KBM-7 (cell line): Measurements from ENCODE around the gene SKAP2.

Experiments
- DNase-seq: peaks from one replicate; pipeline ENCODE4 v3.0.0-alpha.2; 2015
- in situ Hi-C: fragments of 300-500 bp; cut with MboI; formaldehyde crosslinking; loops from 2 replicates; pipeline ENCODE4 v1.14.3; 2020; ENCODE audit warnings: low sequenced_read_pairs, low pct_unique_long_range_greater_than_20kb, mixed read lengths

The SKAP2 gene, protein sequence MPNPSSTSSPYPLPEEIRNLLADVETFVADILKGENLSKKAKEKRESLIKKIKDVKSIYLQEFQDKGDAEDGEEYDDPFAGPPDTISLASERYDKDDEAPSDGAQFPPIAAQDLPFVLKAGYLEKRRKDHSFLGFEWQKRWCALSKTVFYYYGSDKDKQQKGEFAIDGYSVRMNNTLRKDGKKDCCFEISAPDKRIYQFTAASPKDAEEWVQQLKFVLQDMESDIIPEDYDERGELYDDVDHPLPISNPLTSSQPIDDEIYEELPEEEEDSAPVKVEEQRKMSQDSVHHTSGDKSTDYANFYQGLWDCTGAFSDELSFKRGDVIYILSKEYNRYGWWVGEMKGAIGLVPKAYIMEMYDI

GRCh38 chr7:26864309-26865093 lies at the start of gene SKAP2:
SKAP2 (minus strand) TSS chr7:26864590; CDS start chr7:26864429, 161 bp downstream.
- in situ Hi-C loops = no loop called here
- peak; percentile 99 for DNase-seq

DNA sequence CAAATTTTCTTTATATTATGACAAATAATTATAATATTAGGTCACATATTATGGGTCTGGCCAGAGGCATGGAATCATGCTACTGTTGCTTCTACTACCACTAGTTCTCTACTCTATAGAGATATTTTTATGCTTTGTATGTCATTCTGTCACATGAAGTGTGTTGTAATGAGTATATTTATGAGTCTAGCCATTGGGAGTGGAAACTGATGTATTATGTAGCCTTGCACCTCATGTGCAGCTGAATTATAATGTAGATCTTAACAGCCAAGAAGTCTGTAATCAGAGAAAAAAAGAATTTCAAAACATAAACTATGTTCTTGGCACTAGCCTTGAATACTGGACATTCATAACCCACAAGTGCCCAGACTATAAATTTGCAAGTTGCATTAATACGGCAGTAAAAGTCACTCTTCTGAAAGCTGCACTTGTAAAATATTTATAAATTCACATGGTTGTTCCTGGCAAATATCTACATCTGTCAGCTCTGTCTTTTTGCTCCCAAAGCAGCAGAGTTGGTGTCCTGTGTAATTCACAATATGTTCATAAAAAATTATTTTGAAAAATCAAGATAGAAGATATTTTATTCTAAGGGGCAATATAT lies 48.6 kb upstream of the SKAP2 start:
- DNase-seq = no peak
- in situ Hi-C loops = no loop called here

DNA sequence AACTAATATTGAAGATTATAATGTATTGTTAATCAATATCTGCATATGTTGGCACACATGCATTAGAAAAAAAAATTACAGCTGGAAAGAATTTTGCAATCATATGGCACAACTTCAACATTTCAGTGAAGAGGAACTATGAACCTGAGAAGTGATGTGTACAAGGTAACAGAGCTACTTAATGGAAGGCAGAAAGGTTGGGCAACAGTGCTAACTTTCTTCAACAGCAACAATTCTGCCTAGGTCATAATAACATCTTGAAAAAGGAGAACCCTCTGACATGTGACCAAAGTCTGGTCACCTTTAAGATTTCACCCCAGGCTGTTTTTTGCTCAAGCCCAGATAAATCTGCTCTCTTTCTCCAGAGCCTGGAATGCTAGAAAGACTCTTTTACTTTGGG lies 47.9 kb upstream of the SKAP2 start:
- DNase-seq = peak; percentile 50
- in situ Hi-C loops = no loop called here

GRCh38 chr7:26910221-26910620 lies 45.8 kb upstream of the SKAP2 start:
- in situ Hi-C loops = no loop called here
- DNase-seq = no peak

DNA sequence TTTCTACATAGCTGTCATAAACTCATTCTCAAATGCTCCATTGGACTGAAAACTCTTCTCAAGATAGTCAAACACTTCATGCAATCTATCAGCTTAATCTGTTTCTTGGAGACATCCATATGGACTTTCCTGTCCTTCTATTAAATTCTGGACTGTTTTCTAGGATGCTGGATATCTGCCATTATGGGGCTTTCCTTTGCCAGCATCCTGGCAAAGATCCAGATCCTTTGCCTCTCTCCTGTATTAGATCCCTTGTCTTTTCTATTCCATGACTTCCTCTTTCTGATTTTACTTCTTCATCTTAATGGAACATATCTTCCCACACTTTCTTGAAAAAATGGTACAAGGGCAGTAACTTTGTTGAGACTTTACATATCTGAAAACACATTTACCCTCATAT lies 35.9 kb upstream of the SKAP2 start:
- DNase-seq = peak; percentile 12
- in situ Hi-C loops = no loop called here

GRCh38 chr7:26899519-26899918 lies 35.1 kb upstream of the SKAP2 start:
- no peak for DNase-seq
- in situ Hi-C loops = no loop called here

DNA sequence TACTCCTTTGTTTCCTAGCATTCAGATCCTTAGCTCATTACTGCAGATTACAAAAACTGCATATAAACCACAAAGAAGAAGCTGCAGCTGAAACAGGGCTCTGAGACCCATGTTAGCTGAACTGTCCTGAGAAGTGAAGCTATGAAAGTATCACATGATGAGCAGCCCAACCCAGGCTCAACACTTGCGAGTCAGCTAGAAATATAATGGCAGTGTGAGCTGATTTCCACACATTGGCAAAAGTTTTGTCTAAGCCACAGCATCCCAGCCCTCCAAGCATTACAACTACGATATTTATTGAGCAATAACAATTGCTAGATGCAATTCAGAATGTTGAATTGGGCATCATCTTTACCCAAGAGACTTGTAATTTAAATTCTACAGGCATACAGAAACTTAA lies 34.5 kb upstream of the SKAP2 start:
- in situ Hi-C loops = no loop called here
- DNase-seq = no peak

DNA sequence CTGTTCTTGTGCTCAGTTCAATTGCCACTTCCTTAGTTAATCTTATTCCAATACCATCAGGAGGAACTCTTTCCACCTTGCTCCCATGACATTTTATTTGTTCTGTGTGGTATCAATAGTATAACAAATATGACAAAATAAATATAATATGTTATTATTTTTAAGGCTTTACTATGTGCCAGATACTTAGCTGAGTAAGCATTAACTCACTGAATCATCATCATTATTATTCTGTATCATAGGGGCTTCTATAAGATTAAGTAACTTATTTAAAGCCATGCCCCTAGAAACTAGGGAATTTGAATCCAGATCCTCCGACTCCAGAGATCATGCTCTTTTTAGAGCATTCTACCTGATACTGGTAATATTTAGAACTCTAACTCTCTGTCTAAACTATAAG lies 33.5 kb upstream of the SKAP2 start:
- in situ Hi-C loops = no loop called here
- DNase-seq = no peak

GRCh38 chr7:26891400-26892350 lies 27.3 kb upstream of the SKAP2 start:
- DNase-seq = no peak
- in situ Hi-C loops = no loop called here

DNA sequence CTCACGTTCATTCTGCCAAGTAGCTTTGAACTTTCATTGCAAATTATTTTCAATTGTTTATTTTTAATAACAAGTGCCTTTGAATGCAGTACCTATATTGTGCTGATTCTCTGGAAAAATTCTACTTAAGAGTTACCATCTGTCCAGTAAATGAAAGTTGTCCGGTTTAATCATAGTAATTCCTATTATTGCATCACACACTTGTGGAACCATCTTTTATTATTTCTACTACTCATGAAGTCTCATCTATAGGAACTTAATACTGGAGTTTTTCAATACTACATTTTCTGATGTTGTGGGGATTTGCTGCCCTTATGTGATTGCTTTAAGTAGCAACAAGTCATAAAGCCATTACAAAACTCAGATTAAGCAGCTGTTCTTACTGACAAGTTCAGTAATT lies 16.5 kb upstream of the SKAP2 start:
- in situ Hi-C loops = no loop called here
- DNase-seq = no peak

DNA sequence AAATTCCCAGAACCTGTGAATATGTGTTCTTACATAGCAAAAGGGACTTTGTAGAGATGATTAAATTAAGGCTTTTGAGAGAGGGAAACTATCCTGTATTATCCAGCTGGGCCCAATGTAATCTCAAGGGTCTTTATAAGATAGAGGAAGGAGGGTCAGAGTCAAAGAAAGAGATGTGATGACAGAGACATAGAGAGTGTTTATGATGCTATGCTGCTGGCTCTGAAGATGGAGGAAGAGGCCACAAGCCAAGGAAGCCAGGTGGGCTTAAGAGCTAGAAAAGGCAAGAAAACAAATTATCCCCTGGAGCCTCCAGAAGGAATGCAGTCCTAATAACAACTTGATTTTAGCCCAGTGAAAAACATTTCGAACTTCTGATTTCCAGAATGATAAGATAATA lies 15.3 kb upstream of the SKAP2 start:
- in situ Hi-C loops = no loop called here
- no peak for DNase-seq

DNA sequence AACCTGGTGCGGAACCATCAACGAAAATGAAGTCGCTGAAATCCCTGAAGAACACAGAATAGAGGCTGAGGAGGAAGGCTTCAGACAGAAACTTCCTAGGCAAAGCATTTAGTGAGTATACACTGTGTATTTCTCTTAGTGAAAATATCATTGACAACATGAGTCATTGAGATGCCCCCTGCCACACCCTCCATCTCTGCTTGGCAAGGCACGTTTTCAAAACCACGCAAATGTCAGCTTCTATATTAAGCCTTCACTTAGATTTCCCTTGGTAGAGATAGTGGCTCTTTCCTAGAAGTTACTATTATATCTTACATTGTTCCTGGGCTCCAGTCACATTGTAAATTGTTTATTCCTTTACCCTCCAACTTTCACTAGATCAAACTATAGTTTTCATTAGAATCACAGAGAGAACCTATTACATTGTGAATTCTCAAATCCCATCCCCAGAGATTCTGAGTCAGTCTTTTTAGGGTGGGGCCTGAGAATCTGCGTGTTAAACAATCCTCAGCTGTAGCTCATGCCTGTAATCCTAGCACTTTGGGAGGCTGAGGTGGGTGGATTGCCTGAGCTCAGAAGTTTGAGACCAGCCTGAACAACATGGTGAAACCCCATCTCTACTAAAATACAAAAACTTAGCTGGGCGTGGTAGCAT lies 4.6 kb upstream of the SKAP2 start:
- in situ Hi-C loops = no loop called here
- no peak for DNase-seq

DNA sequence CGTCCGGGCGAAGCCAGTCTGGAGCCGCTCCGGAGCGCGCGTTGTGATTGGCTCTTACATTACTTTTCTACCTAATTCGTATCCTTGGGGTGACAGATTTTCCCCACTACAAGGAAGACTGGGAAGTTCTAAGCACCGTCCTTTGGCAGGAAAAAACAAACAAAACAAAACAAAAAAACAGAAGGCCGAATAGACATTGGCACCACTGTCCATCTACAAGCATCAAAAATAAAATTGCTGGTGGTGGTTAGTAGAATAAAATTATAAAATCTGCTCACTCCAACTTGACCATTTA lies 651 bp upstream of the SKAP2 start:
- in situ Hi-C loops = no loop called here
- DNase-seq = no peak

DNA sequence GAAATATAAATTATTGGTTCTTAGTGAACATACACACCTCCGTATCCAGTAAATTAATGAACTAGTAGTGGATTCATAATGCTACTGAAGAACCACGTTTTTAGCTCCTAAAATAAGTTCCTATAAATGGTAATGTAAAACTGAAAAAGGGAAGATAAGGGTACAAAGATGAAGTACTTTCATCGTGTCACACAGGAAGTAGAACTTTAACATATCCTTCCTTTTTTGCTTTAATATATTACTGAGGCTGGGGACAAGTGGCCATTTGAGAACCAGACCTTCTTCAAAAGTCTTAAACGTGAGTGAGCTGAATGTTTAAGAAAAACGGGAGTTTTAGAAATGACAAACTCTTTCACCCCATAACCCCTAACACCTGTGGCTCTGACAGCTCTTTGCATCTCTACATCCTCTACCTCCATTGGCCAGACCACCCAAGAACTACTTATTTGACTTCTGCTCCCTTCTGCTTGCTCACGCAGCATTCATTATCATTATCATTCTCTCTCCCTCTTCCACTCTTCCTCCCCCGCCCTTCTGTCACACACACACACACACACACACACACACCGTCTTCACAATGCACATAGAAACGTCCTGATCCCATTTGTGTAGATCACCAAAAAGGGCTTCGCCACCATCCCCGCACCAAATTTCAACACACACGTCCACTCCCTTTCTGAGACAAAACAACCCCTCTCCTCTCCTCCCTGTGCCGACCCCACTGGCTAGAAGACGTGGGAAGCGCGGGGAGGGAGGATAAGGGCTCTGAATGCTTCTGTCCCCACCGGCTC lies 677 bp downstream of the SKAP2 start:
- DNase-seq = peak; percentile 70
- in situ Hi-C loops = no loop called here

GRCh38 chr7:26862834-26863233 lies 1.6 kb downstream of the SKAP2 start:
- in situ Hi-C loops = no loop called here

GRCh38 chr7:26861050-26861449 lies 3.3 kb downstream of the SKAP2 start:
- peak; percentile 20 for DNase-seq
- in situ Hi-C loops = no loop called here

More at GRCh38 chr7:26862834-26863233, 1.6 kb downstream of the SKAP2 start:
- no peak for DNase-seq

DNA sequence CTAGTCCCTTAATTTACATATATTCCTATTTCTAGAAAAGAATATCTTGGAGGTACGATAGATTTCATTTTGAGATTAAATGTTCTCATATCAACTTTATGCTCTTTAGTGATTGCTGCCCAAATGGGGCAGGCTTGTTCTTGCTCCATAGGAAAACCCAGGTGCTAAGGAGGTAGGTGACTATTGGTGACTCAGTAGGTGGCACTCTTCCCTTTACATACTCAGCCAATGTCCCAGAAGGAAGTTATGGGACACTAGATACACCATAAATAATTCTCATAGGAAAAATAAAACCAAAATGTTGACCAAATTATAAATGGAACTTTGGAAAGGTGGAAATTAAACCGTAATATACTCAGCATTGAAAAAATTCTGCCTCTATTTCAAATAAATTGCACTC lies 4.0 kb downstream of the SKAP2 start:
- DNase-seq = peak; percentile 16
- in situ Hi-C loops = no loop called here

DNA sequence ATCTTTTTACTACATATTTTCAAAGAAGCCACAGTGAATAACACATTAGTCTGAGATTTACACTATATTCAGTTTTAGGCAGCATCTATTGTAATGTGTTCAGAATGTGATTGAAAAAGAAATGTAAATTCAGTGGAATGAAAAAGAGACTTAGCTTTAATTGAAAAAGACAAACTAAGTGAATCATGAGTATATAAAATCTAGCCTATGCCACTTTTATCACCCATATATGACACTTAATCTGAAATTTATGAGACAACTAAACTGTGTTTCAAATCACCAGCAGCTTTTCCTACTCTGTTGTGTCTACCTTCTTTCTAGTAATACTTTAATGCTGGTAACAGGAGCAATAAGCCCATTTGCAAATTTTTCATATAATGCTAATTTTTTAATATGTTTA lies 4.7 kb downstream of the SKAP2 start:
- no peak for DNase-seq
- in situ Hi-C loops = loop anchor here (10.0 kb wide), 1 partner anchor 295 kb away; the partner anchor contains the start of genes HOXA3 and HOXA7
